MCF 10A (cell line): ENCODE results near the gene RDH12. TPM values are rescaled to one million over a fixed set of nuclear protein-coding genes. Genes with fewer than 3 reads are reported as not detected.

Experiments
- BruUV-seq: library from RNA; stranded (reverse); fragments of 400-500 nt; replicated peaks from 2 replicates; lab custom pipeline; 2021; lab: Mats Ljungman, UMichigan
- CTCF ChIA-PET: fragments of 300-600 bp; sonication (Branson Sonifier 250); formaldehyde crosslinking; extraction: SDS; loops from one replicate; lab custom pipeline; 2021; ENCODE audit warnings: antibody characterized with exemption, inconsistent platforms; lab: Yijun Ruan, JAX
- POLR2A ChIA-PET: fragments of 300-600, 350-650 bp; sonication (Branson Sonifier 250); formaldehyde crosslinking; extraction: SDS; loops from one replicate; lab custom pipeline; 2020; ENCODE audit warnings: antibody characterized with exemption, inconsistent platforms; lab: Yijun Ruan, JAX
- DNase-seq: peaks from one replicate; pipeline ENCODE4 v3.0.0-alpha.2; 2018; ENCODE audit not compliant: unreplicated experiment
- H3K27ac Mint-ChIP-seq: one replicate; pipeline ENCODE4 v1.8.0; 2022; ENCODE audit warnings: mild to moderate bottlenecking, low read depth, mixed read lengths; ENCODE audit not compliant: unreplicated experiment
- H3K27me3 Mint-ChIP-seq: one replicate; pipeline ENCODE4 v1.8.0; 2022; ENCODE audit warnings: mixed read lengths; ENCODE audit not compliant: insufficient read depth, unreplicated experiment
- H3K36me3 Mint-ChIP-seq: one replicate; pipeline ENCODE4 v1.8.0; 2022; ENCODE audit warnings: mild to moderate bottlenecking, moderate library complexity, mixed read lengths; ENCODE audit not compliant: insufficient read depth, unreplicated experiment
- H3K4me1 Mint-ChIP-seq: one replicate; pipeline ENCODE4 v1.8.0; 2022; ENCODE audit warnings: mixed read lengths; ENCODE audit not compliant: insufficient read depth, unreplicated experiment
- H3K4me3 Mint-ChIP-seq: one replicate; pipeline ENCODE4 v1.8.0; 2022; ENCODE audit warnings: mild to moderate bottlenecking, moderate library complexity, mixed read lengths; ENCODE audit not compliant: unreplicated experiment
- H3K9me3 Mint-ChIP-seq: one replicate; pipeline ENCODE4 v1.8.0; 2022; ENCODE audit warnings: mixed read lengths; ENCODE audit not compliant: unreplicated experiment
- intact Hi-C: fragments of 100-400 bp; cut with micrococcal nuclease; formaldehyde crosslinking; loops from 2 replicates; pipeline ENCODE4 v1.14.1; 2022
- total RNA-seq: library from RNA; stranded (reverse); gene quantifications from 2 replicates; pipeline ENCODE4 v1.2.3, GENCODE V29; 2022
- TF ChIP-seq, protein P1 (sequence below): fragments of 200-600 bp; IDR thresholded peaks from one replicate; pipeline ENCODE4 v1.8.0; 2022; ENCODE audit warnings: antibody characterized with exemption, mild to moderate bottlenecking; ENCODE audit not compliant: unreplicated experiment

RDH12 gene
- total RNA-seq, 1 experiment from 2014 or later, result not detected

DNA sequence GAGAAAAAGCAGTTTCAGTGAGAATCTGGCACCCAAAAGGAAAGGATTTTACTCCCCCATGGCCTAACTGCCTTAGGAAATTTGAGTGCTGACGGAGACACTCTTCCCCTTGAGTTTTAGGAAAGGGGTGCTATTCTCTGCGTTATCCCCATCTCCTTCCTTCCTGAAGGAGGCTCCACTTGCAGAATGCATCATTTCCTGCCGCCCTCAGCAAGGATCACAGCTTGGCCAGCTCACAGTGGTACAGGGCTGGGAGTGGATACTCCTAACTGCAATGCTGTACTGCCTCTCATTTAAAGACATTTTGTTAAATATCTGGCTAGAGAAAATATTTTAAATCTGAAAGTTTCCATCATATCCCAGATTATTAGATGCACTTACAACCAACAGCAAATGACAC is 33.0 kb downstream of the RDH12 start:
- ChIA-PET CTCF (interaction anchor here (0.6 kb wide), 1 partner anchor 1403 kb away, joined by 3 read pairs; no protein-coding TSS in a partner anchor), POLR2A (no interaction called here)

DNA sequence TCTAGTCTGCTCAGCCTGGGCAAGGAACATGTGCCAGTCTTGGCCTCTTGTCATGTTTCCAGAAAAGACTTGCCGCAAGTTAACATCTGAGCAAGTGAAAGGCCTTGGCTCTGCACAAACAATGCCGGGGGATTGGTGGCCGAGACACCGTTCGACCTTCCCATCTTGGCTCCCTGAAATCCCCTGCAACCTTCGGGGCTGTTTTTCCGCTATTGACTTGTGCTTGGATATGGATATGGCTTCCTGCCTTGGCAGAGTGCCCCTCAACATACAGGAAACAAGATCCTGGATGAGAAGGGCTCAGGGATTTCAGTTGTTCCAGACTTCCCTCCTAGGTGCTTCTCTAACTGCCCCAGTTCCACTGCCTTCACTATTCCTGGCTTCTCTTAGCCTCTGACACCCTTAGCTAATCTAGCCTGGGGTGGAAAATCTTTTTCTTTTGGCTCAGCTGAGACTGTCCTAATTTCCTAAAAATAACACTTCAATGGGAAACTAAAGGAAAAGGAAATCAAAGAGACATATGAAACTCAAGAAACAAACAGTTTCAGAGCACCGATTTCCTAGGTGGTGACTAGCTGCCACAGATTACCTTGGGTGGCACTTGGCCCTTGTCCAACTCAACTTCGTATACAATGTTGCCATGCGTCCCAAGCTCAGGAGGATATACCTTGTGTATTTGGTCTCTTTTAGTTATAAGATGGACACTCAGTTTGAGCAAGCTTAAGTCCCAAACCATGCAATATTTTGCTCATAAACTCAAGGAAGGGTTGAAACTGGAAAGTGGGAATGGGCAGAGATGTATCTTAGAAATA is 33.9 kb downstream of the RDH12 start:
- no peaks in the 10 kb centered on the region for H3K36me3 Mint-ChIP-seq
- H3K4me3 Mint-ChIP-seq, result no peak overlapping the region
- no peaks in the 10 kb centered on the region for H3K27me3 Mint-ChIP-seq
- H3K27ac Mint-ChIP-seq, result no peak overlapping the region
- TF ChIP-seq, protein P1, sequence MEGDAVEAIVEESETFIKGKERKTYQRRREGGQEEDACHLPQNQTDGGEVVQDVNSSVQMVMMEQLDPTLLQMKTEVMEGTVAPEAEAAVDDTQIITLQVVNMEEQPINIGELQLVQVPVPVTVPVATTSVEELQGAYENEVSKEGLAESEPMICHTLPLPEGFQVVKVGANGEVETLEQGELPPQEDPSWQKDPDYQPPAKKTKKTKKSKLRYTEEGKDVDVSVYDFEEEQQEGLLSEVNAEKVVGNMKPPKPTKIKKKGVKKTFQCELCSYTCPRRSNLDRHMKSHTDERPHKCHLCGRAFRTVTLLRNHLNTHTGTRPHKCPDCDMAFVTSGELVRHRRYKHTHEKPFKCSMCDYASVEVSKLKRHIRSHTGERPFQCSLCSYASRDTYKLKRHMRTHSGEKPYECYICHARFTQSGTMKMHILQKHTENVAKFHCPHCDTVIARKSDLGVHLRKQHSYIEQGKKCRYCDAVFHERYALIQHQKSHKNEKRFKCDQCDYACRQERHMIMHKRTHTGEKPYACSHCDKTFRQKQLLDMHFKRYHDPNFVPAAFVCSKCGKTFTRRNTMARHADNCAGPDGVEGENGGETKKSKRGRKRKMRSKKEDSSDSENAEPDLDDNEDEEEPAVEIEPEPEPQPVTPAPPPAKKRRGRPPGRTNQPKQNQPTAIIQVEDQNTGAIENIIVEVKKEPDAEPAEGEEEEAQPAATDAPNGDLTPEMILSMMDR, result no peak
- BruUV-seq, result no TSS peak
- peaks cover 9% of the 10 kb centered on the region for H3K4me1 Mint-ChIP-seq
- DNase-seq, result no peak
- ChIA-PET CTCF (interaction anchor here (0.6 kb wide), 2 partner anchors 25 to 31 kb away, joined by 3 read pairs; no protein-coding TSS in a partner anchor), POLR2A (no interaction called here)
- intact Hi-C loops, result no loop called here
- no peaks in the 10 kb centered on the region for H3K9me3 Mint-ChIP-seq

More for the DNA sequence above, 33.0 kb downstream of the RDH12 start:
- Mint-ChIP-seq H3K4me1 (peaks cover 9% of the 10 kb centered on the region), H3K36me3 (no peaks in the 10 kb centered on the region), H3K27ac (no peak overlapping the region), H3K27me3 (no peaks in the 10 kb centered on the region), H3K4me3 (no peak overlapping the region), H3K9me3 (no peaks in the 10 kb centered on the region)
- intact Hi-C loops, result no loop called here
- TF ChIP-seq, protein P1, result no peak
- DNase-seq, result no peak
- no TSS peak for BruUV-seq

DNA sequence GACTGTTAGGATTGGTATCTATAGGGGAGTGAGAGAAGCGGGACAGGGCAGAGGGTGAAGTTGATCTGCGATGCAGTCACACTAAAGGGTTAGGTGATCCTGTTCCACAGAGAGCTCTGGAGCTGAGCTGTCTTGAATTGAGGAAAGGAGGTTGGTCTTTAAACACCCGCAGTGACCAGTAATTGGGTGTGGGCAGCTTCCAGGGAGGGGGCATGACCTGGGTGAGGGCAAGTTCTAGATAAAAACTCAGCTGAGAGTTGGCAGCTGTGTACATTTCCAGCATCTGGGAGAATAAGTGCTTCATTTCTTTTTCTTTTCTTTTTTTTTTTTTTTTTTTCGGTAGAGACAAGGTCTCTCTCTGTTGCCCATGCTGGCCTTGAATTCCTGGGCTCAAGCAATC is 35.1 kb downstream of the RDH12 start:
- H3K9me3 Mint-ChIP-seq, result no peaks in the 10 kb centered on the region
- ChIA-PET CTCF (no interaction called here), POLR2A (no interaction called here)
- no peak for DNase-seq
- no peak overlapping the region for H3K27ac Mint-ChIP-seq
- intact Hi-C loops, result no loop called here
- H3K4me1 Mint-ChIP-seq, result peaks cover 9% of the 10 kb centered on the region
- TF ChIP-seq, protein P1, result no peak
- no TSS peak for BruUV-seq
- no peaks in the 10 kb centered on the region for H3K36me3 Mint-ChIP-seq
- peaks cover 1% of the 10 kb centered on the region for H3K27me3 Mint-ChIP-seq
- H3K4me3 Mint-ChIP-seq, result no peak overlapping the region

DNA sequence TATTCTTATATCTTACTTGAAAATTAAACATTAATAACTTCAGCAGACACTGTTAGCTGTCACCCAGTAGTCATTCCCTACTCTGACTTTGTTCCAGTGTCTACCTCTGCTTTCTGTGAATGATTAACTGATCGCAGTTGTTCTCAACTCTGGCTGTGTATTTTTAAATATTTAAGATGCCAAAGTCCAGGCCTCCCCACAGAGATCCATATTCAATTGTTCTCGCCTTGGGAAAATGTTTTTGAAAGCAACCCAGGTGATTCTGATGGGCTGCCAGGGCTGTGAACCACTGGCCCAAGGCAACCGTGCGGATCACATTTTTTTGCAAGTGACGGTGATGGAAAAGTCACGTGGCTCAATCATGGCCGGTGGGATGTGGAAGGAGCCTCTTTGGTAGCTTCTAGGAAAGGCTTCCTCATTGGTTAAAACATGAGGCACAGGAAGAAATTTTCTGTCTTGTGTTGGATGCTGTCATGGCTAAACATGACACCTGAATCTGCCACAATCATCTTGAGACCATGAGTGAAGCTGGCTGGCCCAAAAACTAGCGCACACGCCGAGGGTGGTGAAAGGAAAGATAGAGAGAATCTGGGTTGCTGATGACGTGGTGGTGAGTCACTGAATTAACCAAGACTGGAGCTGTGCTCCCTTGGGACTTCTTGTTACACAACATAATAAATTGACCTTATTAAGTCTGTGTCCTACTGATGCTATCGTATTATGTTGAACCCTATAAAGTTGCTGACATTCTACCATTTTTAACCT is 37.2 kb downstream of the RDH12 start:
- intact Hi-C loops, result no loop called here
- ChIA-PET CTCF (interaction anchor here (0.6 to 1.1 kb wide), 3 partner anchors 34 to 155 kb away, joined by 3 to 4 read pairs (median 4); no protein-coding TSS in a partner anchor), POLR2A (interaction anchor here (0.7 to 1.3 kb wide), 3 partner anchors 9 to 379 kb away, joined by 3 read pairs; partner anchors contain the start of gene ATP6V1D)
- Mint-ChIP-seq H3K27ac (peak overlapping the region; percentile 89), H3K9me3 (no peaks in the 10 kb centered on the region), H3K4me3 (peak overlapping the region; percentile 60), H3K36me3 (no peaks in the 10 kb centered on the region), H3K27me3 (peaks cover 13% of the 10 kb centered on the region), H3K4me1 (peaks cover 9% of the 10 kb centered on the region)
- DNase-seq, result peak; percentile 95
- TF ChIP-seq, protein P1, result no peak
- TSS peak; percentile 93 for BruUV-seq
